Subcutaneous abdominal adipose tissue (tissue), 5 donors: Measurements from ENCODE around the gene DNAJC16.

Experiments used
- H3K27ac ChIP-seq: one replicate; pipeline ENCODE4 v1.7.0; 2013; ENCODE audit warnings: low read depth, mild to moderate bottlenecking, inconsistent platforms, low read length, moderate library complexity
- H3K27me3 ChIP-seq, 5 donors: one replicate each; pipeline ENCODE4 v1.7.0; 2013; ENCODE audit warnings: low read length in 5 of 5, inconsistent platforms in 1 of 5; ENCODE audit not compliant: control insufficient read depth in 5 of 5, insufficient read depth in 4 of 5
- H3K36me3 ChIP-seq, 5 donors: one replicate each; pipeline ENCODE4 v1.7.0; 2013; ENCODE audit warnings: low read length in 5 of 5; ENCODE audit not compliant: control insufficient read depth in 5 of 5, insufficient read depth in 5 of 5
- H3K4me1 ChIP-seq, 5 donors: one replicate each; pipeline ENCODE4 v1.7.0; 2013; ENCODE audit warnings: low read length in 5 of 5, mild to moderate bottlenecking in 3 of 5, moderate library complexity in 1 of 5; ENCODE audit not compliant: control insufficient read depth in 5 of 5, insufficient read depth in 5 of 5
- H3K4me3 ChIP-seq, 5 donors: one replicate each; pipeline ENCODE4 v1.7.0; 2013; ENCODE audit warnings: low read length in 5 of 5, low read depth in 1 of 5
- H3K9ac ChIP-seq, 5 donors: one replicate each; pipeline ENCODE4 v1.7.0; 2013; ENCODE audit warnings: low read length in 5 of 5, mild to moderate bottlenecking in 4 of 5, moderate library complexity in 3 of 5
- H3K9me3 ChIP-seq, 5 donors: one replicate each; pipeline ENCODE4 v1.7.0; 2013; ENCODE audit warnings: low read length in 5 of 5; ENCODE audit not compliant: control insufficient read depth in 5 of 5
- donor health status: healthy.
- donor health status: healthy.
- donor health status: healthy.
- donor health status: healthy.
- donor health status: healthy.

Gene DNAJC16

GRCh38 chr1:15575549-15576150, 49.0 kb downstream of the DNAJC16 start:
- Histone ChIP-seq H3K27ac (no peak overlapping the region), H3K9me3 (no peaks in the 10 kb centered on the region)

GRCh38 chr1:15577691-15578090, 51.0 kb downstream of the DNAJC16 start:
- Histone ChIP-seq H3K27ac (no peak overlapping the region), H3K4me3 (no peak overlapping the region)

More at GRCh38 chr1:15575549-15576150, 49.0 kb downstream of the DNAJC16 start:
- Histone ChIP-seq H3K27me3 (no peaks in the 10 kb centered on the region), H3K36me3 (peaks cover 5 to 12% (median 7%) of the 10 kb centered on the region in 5 donors), H3K9ac (no peak overlapping the region), H3K4me1 (peaks cover 0 to 13% (median 0%) of the 10 kb centered on the region in 5 donors), H3K4me3 (no peak overlapping the region)

DNA sequence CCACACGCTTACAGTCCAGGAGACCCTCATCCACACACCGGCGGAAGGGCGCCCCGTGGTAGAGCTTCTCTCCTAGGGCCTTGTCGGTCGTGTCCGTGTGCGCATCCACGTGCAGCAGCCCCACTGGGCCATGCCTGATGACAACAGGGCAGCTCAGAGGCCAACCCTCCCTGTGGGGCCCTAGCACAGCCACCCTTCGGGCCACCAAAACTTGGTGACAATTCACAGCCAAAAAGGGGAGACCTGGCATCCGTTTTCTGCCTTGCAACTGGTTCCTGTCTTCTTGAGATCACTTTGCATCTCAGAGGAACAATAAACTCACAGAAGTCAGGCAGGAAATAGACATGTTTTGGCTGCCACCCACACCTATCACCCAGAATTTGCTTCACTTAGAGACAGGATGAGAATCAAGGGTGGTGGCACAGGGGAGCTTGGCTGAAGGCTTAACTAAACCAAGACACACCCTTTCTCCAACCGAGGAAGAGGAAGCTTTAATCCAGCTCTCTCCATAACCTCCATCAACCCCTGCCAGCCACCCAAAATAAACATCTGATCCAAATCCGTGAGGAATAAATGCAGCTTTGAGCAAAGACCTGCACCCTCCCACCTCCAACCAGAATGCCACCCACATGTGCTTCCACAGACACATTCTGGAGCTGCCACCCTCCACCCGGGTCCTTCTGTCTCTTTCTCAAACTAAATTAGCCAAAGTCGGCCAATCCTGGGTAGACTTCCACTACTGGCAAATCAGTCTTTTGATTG, 52.5 kb downstream of the DNAJC16 start:
- no peak overlapping the region for H3K4me3 ChIP-seq
- H3K36me3 ChIP-seq: peaks cover 0 to 8% (median 5%) of the 10 kb centered on the region in 5 donors
- peaks cover 0 to 3% (median 2%) of the 10 kb centered on the region in 5 donors for H3K27me3 ChIP-seq
- no peaks in the 10 kb centered on the region for H3K9me3 ChIP-seq
- peak overlapping the region in 1 of 5 donors; percentile 20 for H3K9ac ChIP-seq
- H3K27ac ChIP-seq: no peak overlapping the region
- H3K4me1 ChIP-seq: peaks cover 0 to 13% (median 0%) of the 10 kb centered on the region in 5 donors

More at GRCh38 chr1:15577691-15578090, 51.0 kb downstream of the DNAJC16 start:
- H3K9me3 ChIP-seq: no peaks in the 10 kb centered on the region
- H3K27me3 ChIP-seq: no peaks in the 10 kb centered on the region
- peak overlapping the region in 1 of 5 donors; percentile 14 for H3K9ac ChIP-seq
- peaks cover 0 to 13% (median 0%) of the 10 kb centered on the region in 5 donors for H3K4me1 ChIP-seq
- H3K36me3 ChIP-seq: peaks cover 0 to 8% (median 5%) of the 10 kb centered on the region in 5 donors

DNA sequence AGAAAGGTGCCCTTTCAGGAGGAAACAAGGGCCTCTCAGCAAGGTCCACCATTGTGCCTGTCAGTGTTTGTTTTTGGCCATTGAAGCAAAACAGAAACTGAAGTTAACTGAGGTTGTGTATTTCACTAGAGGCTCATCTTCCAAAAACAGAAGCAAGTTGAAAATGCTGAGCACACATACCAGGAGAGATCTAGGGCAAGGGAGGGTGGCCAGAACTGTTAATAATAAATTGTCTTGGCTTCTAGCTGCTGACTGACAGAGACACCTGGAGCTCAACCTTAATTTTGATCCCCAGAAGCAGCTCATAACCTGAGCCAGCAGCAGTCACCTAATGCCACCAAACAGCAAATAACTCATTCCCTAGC, 53.0 kb downstream of the DNAJC16 start:
- peaks cover 0 to 17% (median 5%) of the 10 kb centered on the region in 5 donors for H3K4me1 ChIP-seq
- H3K9ac ChIP-seq: peak overlapping the region in 1 of 5 donors; percentile 20
- H3K27ac ChIP-seq: no peak overlapping the region

DNA sequence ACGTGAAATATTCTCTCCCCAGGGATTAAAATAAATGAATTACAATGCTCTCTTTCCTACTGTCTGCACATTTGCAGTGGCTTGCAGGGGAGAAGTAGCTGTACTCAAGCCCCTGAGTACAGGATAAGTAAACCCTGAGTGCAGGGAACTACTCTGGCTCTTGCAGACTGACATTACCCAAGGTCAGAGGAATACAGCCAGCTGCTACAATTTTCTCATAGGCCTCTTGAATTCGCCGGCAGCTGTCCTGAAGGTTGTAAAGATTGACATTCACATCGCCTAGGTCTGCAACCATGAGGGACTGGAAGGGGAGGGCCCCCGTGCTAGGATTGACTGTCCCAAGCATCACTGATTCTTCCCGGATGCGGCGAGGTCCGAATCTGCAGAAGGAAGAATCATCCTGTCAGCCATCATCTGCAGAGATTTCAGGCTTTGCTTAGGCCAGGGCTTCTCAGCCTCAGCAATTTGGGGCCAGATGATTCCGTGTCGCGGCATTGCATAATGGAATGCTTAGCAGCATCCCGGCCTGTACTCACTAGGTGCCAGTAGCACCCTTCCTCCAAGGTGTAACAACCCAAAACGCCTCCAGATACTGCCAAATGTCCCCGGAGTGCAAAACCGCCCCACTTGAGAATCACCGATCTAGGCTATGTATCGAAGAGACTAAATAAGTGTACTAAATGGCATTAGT, 56.5 kb downstream of the DNAJC16 start:
- Histone ChIP-seq H3K4me1 (peaks cover 0 to 21% (median 9%) of the 10 kb centered on the region in 5 donors), H3K36me3 (no peaks in the 10 kb centered on the region), H3K27me3 (peaks cover 0 to 3% (median 2%) of the 10 kb centered on the region in 5 donors), H3K27ac (no peak overlapping the region), H3K9me3 (peaks cover 0 to under 1% (median 0%) of the 10 kb centered on the region in 5 donors), H3K4me3 (no peak overlapping the region), H3K9ac (no peak overlapping the region)

More for the DNA sequence above, 53.0 kb downstream of the DNAJC16 start:
- Histone ChIP-seq H3K9me3 (no peaks in the 10 kb centered on the region), H3K4me3 (no peak overlapping the region), H3K27me3 (peaks cover 0 to 3% (median 2%) of the 10 kb centered on the region in 5 donors), H3K36me3 (peaks cover 0 to 6% (median 4%) of the 10 kb centered on the region in 5 donors)

DNA sequence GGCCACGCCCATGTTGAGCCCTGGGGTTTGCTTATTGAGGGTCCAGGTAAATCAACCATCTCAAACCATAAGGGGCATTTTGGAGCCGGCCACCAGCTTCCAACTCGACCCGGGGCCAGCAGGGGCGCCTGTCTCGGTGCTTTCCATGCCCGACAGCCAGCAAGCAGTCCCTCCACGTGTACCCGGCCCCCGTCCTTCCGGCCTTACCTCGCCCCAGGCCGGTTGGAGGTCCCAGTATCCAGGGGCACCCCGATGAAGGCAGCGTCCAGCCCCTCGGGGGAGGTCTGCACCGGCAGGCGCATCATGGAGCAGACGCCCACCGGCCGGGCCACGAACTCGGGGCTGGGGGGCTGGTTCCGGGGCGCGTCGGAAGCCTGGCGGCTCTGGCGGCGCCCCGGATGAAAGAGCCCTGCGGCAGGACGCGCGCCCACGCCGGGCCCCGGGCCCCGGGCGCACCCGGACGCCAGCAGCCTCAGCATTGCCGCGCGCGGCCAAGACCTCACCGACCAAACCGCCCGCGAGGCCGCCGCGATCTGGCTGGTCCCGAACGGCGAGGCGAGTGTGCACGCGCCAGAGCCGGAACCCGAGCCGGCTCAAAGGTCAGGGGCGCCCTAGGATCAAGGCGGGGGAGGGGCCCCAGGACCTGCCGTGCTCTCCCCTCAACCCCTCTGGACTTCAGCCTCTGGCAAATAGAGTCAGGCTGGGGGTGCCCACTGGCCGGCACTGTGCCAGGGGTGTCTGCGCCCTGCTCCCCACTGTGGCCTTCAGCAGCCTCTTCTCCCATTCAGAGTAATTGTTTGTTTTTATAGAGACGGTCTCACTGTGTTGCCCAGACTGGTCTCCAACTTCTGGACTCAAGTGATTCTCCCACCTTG, 58.1 kb downstream of the DNAJC16 start, which contains the start of gene AGMAT:
TSS of gene AGMAT (minus strand) at position 563 of the 875 bp plus-strand sequence. CDS start at position 479, 84 bp downstream.
- Histone ChIP-seq H3K9me3 (peaks cover 0 to 3% (median 0%) of the 10 kb centered on the region in 5 donors), H3K9ac (peak within 1 kb of the TSS in 1 of 5 donors; percentile 59), H3K27ac (no peak within 1 kb of the TSS), H3K27me3 (peaks cover 0 to 3% (median 2%) of the 10 kb centered on the region in 5 donors), H3K36me3 (no peaks in the 10 kb centered on the region), H3K4me3 (peak within 1 kb of the TSS in 4 of 5 donors; percentile 48 to 66 (median 52)), H3K4me1 (peaks cover 0 to 11% (median 9%) of the 10 kb centered on the region in 5 donors)

- Histone ChIP-seq H3K36me3 (no peaks in the 10 kb centered on the region), H3K4me1 (peaks cover 0 to 8% (median 8%) of the 10 kb centered on the region in 5 donors), H3K27ac (no peak overlapping the region), H3K4me3 (no peak overlapping the region), H3K27me3 (no peaks in the 10 kb centered on the region), H3K9ac (no peak overlapping the region), H3K9me3 (peaks cover 0 to 3% (median 0%) of the 10 kb centered on the region in 5 donors)
Observed at GRCh38 chr1:15592285-15592684, 65.6 kb downstream of the DNAJC16 start.

DNA sequence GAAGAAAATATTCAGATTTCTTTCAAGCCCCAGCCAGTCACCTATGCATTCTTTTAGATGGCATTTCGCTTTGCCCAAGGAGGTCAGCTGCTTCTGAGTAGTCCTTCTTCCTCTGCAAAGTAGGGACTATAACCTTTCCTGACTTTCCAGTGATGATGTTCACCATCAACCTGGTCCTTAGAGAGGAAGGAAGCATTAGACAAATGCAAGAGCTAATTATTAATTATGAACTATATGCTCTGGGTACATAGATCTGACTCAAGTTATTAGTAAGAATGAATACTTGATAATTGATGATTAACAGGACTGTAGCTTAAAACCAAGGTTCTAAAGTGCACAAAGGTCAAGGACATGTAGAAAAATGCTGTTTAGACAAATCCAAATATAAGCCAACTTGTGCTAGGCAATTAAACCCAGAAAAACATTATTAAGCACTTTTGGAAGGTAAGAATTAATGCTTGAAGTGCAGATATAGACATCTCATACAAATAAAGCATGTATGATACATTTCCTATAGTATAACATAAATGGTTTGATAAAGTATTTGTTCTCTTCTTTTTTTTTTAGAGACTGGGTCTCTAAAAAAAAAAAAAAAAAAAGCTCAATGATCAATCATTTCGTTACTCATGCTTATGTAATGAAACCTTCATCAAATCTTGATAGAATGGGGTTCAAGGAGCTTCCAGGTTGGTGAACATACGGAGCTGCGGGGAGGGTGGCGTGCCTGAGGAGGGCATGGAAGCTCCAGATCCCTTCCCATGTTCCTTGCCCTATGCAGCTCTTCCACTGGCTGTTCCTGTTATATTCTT, 69.4 kb downstream of the DNAJC16 start:
- peak overlapping the region in 1 of 5 donors; percentile 39 for H3K9ac ChIP-seq
- H3K4me1 ChIP-seq: peaks cover 0 to 22% (median 17%) of the 10 kb centered on the region in 5 donors
- H3K27ac ChIP-seq: no peak overlapping the region
- H3K36me3 ChIP-seq: no peaks in the 10 kb centered on the region
- H3K9me3 ChIP-seq: no peaks in the 10 kb centered on the region
- no peaks in the 10 kb centered on the region for H3K27me3 ChIP-seq
- H3K4me3 ChIP-seq: no peak overlapping the region
